CD4-positive, alpha-beta T cell (primary cell): Measurements from ENCODE around the gene CPLANE2. TPM values are rescaled to one million over a fixed set of nuclear protein-coding genes. Genes with fewer than 3 reads are reported as not detected.

Experiments used
- ATAC-seq: fragments of 200-7000 bp; cut with Tn5 transposase; one replicate; pipeline ENCODE4 v1.10.0; 2022; ENCODE audit warnings: mild to moderate bottlenecking; ENCODE audit not compliant: poor library complexity
- CTCF ChIA-PET: fragments of 350-600 bp; sonication (Branson Sonifier 250); formaldehyde crosslinking; loops from one replicate; lab custom pipeline; 2021; ENCODE audit warnings: antibody characterized with exemption, inconsistent platforms; lab: Charles Lee
- POLR2A ChIA-PET: fragments of 350-600 bp; sonication (Branson Sonifier 250); formaldehyde crosslinking; loops from one replicate; lab custom pipeline; 2021; ENCODE audit warnings: antibody characterized with exemption, inconsistent platforms; lab: Charles Lee
- DNase-seq, 14 experiments: peaks; one replicate each; pipeline ENCODE4 v3.0.0-alpha.2; 2013 to 2020; ENCODE audit warnings: mixed read lengths in 2 of 14
- H3K27ac ChIP-seq, 2 donors: one replicate each; pipeline versions ENCODE4 v1.5.1 to v1.7.0; 2013; ENCODE audit warnings: low read length in 2 of 2, low read depth in 1 of 2, mild to moderate bottlenecking in 1 of 2
- H3K27me3 ChIP-seq, 2 experiments: 1 replicate in 1 of 2; 2 replicates in 1 of 2; pipeline versions ENCODE4 v1.6.1 to v1.7.0; 2013; ENCODE audit warnings: low read length in 2 of 2, control low read depth in 1 of 2, mild to moderate bottlenecking in 1 of 2, moderate library complexity in 1 of 2; ENCODE audit not compliant: insufficient read depth in 2 of 2, control insufficient read depth in 1 of 2
- H3K36me3 ChIP-seq: one replicate; pipeline ENCODE4 v1.6.1; 2013; ENCODE audit warnings: low read length, control low read depth; ENCODE audit not compliant: insufficient read depth
- H3K4me1 ChIP-seq: one replicate; pipeline ENCODE4 v1.6.1; 2013; ENCODE audit warnings: low read length, control low read depth; ENCODE audit not compliant: insufficient read depth
- H3K4me3 ChIP-seq: one replicate; pipeline ENCODE4 v1.5.1; 2013; ENCODE audit warnings: mild to moderate bottlenecking, low read length, moderate library complexity
- H3K9me3 ChIP-seq, 2 experiments: 1 replicate in 1 of 2; 2 replicates in 1 of 2; pipeline versions ENCODE4 v1.6.1 to v1.7.0; 2013; ENCODE audit warnings: low read length in 2 of 2, mild to moderate bottlenecking in 2 of 2, control low read depth in 1 of 2, moderate library complexity in 1 of 2; ENCODE audit not compliant: control insufficient read depth in 1 of 2, insufficient read depth in 1 of 2
- H3K27ac Mint-ChIP-seq: one replicate; pipeline ENCODE4 v1.8.0; 2020; ENCODE audit warnings: mixed read lengths
- H3K27me3 Mint-ChIP-seq: one replicate; pipeline ENCODE4 v1.8.0; 2021; ENCODE audit warnings: mixed read lengths
- H3K36me3 Mint-ChIP-seq: one replicate; pipeline ENCODE4 v1.8.0; 2021; ENCODE audit warnings: low read depth, mixed read lengths
- H3K4me1 Mint-ChIP-seq: one replicate; pipeline ENCODE4 v1.8.0; 2021; ENCODE audit warnings: low read depth, mixed read lengths
- H3K4me3 Mint-ChIP-seq: one replicate; pipeline ENCODE4 v1.8.0; 2020; ENCODE audit warnings: mild to moderate bottlenecking, mixed read lengths
- H3K9me3 Mint-ChIP-seq: one replicate; pipeline ENCODE4 v1.8.0; 2020; ENCODE audit warnings: mixed read lengths
- intact Hi-C, 2 experiments: fragments of 100-400 bp; cut with DNase I in 1 of 2; cut with micrococcal nuclease in 1 of 2; formaldehyde crosslinking; loops; one replicate each; pipeline versions ENCODE4 v1.15.1 to v1.9.0; 2023 to 2025; cut with DNase I, micrococcal nuclease
- polyA plus RNA-seq, 2 donors: library from polyadenylated mRNA; unstranded; fragments of 120-200 nt; gene quantifications; one replicate each; pipeline ENCODE4 v1.2.1, GENCODE V29; 2013
- total RNA-seq, 174 experiments: library from RNA in 2 of 174; stranded (reverse) in 2 of 174; gene quantifications; one replicate each; pipeline ENCODE4 v1.2.3 and lab custom pipeline; 2021 to 2026
- TF ChIP-seq, protein P1 (sequence below): fragments of 200-600 bp; IDR thresholded peaks from one replicate; pipeline ENCODE4 v1.8.0; 2022; ENCODE audit warnings: antibody characterized with exemption, mild to moderate bottlenecking

Gene CPLANE2, protein sequence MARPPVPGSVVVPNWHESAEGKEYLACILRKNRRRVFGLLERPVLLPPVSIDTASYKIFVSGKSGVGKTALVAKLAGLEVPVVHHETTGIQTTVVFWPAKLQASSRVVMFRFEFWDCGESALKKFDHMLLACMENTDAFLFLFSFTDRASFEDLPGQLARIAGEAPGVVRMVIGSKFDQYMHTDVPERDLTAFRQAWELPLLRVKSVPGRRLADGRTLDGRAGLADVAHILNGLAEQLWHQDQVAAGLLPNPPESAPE
- total RNA-seq (1 to 10 TPM; 5.3 to 8.4 TPM), total RNA-seq (lab: John Stamatoyannopoulos, UW) (1.4 to 11.6 (median 5.1) reads per million in 172 experiments)
- polyA plus RNA-seq (2013, experiment 1 of 2) = 6.2 TPM
- polyA plus RNA-seq (2013, experiment 2 of 2) = 6.6 TPM

DNA sequence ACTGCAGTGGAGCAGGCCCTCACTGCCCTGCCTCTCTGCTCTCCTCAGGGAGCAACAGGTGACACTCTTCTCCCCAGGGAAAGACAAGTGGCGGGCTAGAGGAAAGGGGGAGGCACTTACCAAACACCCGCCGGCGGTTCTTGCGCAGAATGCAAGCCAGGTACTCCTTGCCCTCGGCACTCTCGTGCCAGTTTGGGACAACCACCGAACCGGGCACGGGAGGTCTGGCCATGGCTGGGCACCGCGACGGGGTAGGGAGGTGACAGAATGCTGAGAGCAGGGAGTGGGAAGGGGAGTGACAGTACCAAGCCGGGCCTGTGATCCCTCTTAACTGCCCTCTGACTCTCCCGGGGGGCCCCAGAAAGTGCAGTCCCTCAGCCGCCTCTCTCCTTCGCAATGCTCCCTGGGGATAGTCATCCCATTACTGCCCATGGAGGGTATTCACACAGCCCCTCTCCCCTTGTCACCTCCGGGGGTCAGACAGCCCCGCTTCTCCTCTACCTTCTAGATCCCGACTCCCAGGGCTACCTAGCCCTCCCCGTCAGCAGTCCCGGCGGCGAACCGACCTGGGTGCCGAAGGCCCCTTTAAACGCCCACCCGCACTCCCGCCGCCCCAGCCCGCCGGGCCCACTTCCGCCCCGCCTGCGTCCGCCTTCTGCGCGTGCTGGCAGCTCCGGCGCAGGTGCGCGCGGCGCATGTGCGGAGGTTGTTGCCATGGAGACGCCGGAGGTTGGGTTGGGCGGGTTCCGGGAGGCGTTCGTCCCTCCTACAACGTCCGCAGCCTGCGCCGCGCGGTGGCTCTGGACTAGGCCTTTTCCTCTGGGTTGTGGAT, at the start of gene CPLANE2:
Gene CPLANE2 (minus strand): TSS at position 673 of the 832 bp plus-strand sequence. CDS start 441 bp downstream, at position 232.
- Mint-ChIP-seq H3K27ac (peak within 1 kb of the TSS; percentile 84), H3K27me3 (no peaks in the 10 kb centered on the region), H3K4me1 (peaks cover 22% of the 10 kb centered on the region), H3K4me3 (peak within 1 kb of the TSS; percentile 93), H3K36me3 (peaks cover 9% of the 10 kb centered on the region), H3K9me3 (no peaks in the 10 kb centered on the region)
- Histone ChIP-seq H3K4me1 (peaks cover 23% of the 10 kb centered on the region), H3K27ac (peak within 1 kb of the TSS; percentile 66 to 84), H3K4me3 (peak within 1 kb of the TSS; percentile 85), H3K9me3 (no peaks in the 10 kb centered on the region), H3K36me3 (peaks cover 6% of the 10 kb centered on the region), H3K27me3 (no peaks in the 10 kb centered on the region)
- TF ChIP-seq, protein P1, sequence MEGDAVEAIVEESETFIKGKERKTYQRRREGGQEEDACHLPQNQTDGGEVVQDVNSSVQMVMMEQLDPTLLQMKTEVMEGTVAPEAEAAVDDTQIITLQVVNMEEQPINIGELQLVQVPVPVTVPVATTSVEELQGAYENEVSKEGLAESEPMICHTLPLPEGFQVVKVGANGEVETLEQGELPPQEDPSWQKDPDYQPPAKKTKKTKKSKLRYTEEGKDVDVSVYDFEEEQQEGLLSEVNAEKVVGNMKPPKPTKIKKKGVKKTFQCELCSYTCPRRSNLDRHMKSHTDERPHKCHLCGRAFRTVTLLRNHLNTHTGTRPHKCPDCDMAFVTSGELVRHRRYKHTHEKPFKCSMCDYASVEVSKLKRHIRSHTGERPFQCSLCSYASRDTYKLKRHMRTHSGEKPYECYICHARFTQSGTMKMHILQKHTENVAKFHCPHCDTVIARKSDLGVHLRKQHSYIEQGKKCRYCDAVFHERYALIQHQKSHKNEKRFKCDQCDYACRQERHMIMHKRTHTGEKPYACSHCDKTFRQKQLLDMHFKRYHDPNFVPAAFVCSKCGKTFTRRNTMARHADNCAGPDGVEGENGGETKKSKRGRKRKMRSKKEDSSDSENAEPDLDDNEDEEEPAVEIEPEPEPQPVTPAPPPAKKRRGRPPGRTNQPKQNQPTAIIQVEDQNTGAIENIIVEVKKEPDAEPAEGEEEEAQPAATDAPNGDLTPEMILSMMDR = peak; percentile 11
- ATAC-seq (peak; percentile 78), DNase-seq (peak; percentile 93 to 98 (median 95))
- POLR2A ChIA-PET = interaction anchor here (1.0 to 4.9 kb wide), 7 partner anchors 8 to 402 kb away, joined by 3 to 34 read pairs (median 4); no protein-coding TSS in a partner anchor
- CTCF ChIA-PET = interaction anchor here (0.6 to 2.0 kb wide), 5 partner anchors 8 to 472 kb away, joined by 3 to 17 read pairs (median 3); no protein-coding TSS in a partner anchor
- intact Hi-C loops = loop anchor here (1.0 to 10.0 kb wide), 6 partner anchors 19 to 714 kb away; partner anchors contain the start of genes SZRD1 (in 2 of the 2) and CASP9 (in 1 of the 2)

DNA sequence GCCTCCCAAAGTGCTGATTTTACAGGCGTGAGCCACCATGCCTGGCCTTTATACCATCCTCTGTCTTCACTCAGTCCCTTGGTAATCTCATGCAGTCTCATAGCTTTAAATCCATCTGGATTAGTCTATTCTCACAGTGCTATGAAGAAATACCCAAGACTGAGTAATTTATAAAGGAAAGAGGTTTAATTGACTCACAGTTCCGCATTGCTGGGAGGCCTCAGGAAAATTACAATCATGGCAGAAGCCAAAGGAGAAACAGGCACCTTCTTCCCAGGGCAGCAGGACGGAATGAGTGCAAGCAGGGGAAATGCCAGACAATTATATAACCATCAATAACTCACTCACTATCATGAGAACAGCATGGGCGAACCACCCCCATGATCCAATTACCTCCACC, 49.1 kb upstream of the CPLANE2 start:
- ChIA-PET CTCF (no interaction called here), POLR2A (no interaction called here)
- ATAC-seq (no peak), DNase-seq (no peak)
- Histone ChIP-seq H3K36me3 (peaks cover 31% of the 10 kb centered on the region), H3K27ac (no peak overlapping the region), H3K4me1 (no peaks in the 10 kb centered on the region), H3K9me3 (no peaks in the 10 kb centered on the region), H3K4me3 (no peak overlapping the region), H3K27me3 (no peaks in the 10 kb centered on the region)
- no peaks in the 10 kb centered on the region for H3K4me1 Mint-ChIP-seq
- no peaks in the 10 kb centered on the region for H3K9me3 Mint-ChIP-seq
- H3K27ac Mint-ChIP-seq = no peak overlapping the region
- no peak overlapping the region for H3K4me3 Mint-ChIP-seq
- intact Hi-C loops = no loop called here
- peaks cover 32% of the 10 kb centered on the region for H3K36me3 Mint-ChIP-seq
- TF ChIP-seq, protein P1 = no peak
- no peaks in the 10 kb centered on the region for H3K27me3 Mint-ChIP-seq

DNA sequence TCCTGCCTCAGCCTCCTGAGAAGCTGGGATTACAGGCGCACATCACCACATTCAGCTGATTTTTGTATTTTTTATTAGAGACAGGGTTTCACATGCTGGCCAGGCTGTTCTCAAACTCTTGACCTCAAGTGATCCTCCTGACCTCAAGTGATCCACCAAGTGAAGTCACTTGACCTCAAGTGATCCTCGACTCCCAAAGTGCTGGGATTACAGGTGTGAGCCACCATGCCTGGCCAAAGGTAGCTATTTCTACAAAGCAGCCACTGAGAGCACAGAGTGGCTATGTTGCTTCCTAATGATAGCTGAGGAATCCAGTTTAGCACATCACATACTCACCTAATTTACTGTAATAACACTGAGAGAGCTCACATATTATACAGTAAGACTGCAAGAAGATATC, 44.8 kb upstream of the CPLANE2 start:
- Mint-ChIP-seq H3K4me3 (no peak overlapping the region), H3K27ac (no peak overlapping the region), H3K9me3 (no peaks in the 10 kb centered on the region), H3K36me3 (peaks cover 24% of the 10 kb centered on the region), H3K4me1 (peaks cover 5% of the 10 kb centered on the region), H3K27me3 (no peaks in the 10 kb centered on the region)
- ATAC-seq (no peak), DNase-seq (no peak)
- Histone ChIP-seq H3K9me3 (no peaks in the 10 kb centered on the region), H3K4me1 (no peaks in the 10 kb centered on the region), H3K27ac (no peak overlapping the region), H3K4me3 (no peak overlapping the region), H3K27me3 (no peaks in the 10 kb centered on the region), H3K36me3 (peaks cover 10% of the 10 kb centered on the region)
- intact Hi-C loops = no loop called here
- TF ChIP-seq, protein P1 = no peak
- POLR2A ChIA-PET = no interaction called here
- CTCF ChIA-PET = no interaction called here
